Measurements from ENCODE around the gene RBBP4. TPM values are rescaled to one million over a fixed set of nuclear protein-coding genes. Genes with fewer than 3 reads are reported as not detected.
A peak's percentile ranks its signal among the peaks of the same experiment; 100 is the strongest.

The RBBP4 gene
- total and polyA plus RNA-seq, 7 donors, result 54.1 to 118 (median 91.8) TPM

DNA sequence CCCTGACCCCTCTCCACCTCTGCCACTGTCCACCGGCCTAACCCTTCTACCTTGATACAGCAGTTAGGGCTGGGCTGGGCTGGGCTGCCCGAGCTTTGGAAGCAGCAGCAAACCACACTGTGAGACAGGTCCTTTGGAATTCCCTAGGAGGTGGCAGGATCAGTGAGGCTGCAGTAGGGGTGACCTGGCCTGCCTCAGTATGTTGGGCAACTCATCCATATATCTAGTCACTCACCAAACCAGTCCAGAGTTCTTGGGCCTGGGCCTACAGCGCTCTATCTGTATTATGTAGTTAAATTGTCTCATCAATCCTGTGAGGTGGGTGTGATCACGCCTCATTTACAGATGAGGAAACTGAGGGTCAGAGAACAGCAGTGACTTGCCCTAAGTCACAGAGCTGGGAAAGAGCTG is 64.9 kb downstream of the RBBP4 start:
- H3K36me3 ChIP-seq, result no peaks in the 10 kb centered on the region
- H3K4me1 ChIP-seq, result peaks cover 0 to 7% (median 0%) of the 10 kb centered on the region in 4 donors
- H3K27ac ChIP-seq, result no peak overlapping the region
- no peak overlapping the region for H3K4me3 ChIP-seq
- TF ChIP-seq, protein P1, sequence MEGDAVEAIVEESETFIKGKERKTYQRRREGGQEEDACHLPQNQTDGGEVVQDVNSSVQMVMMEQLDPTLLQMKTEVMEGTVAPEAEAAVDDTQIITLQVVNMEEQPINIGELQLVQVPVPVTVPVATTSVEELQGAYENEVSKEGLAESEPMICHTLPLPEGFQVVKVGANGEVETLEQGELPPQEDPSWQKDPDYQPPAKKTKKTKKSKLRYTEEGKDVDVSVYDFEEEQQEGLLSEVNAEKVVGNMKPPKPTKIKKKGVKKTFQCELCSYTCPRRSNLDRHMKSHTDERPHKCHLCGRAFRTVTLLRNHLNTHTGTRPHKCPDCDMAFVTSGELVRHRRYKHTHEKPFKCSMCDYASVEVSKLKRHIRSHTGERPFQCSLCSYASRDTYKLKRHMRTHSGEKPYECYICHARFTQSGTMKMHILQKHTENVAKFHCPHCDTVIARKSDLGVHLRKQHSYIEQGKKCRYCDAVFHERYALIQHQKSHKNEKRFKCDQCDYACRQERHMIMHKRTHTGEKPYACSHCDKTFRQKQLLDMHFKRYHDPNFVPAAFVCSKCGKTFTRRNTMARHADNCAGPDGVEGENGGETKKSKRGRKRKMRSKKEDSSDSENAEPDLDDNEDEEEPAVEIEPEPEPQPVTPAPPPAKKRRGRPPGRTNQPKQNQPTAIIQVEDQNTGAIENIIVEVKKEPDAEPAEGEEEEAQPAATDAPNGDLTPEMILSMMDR (IDR thresholded peaks at IDR 0.05), result no peak
- TF ChIP-seq EP300 (IDR thresholded peaks at IDR 0.05) (no peak), POLR2A (IDR thresholded peaks at IDR 0.05) (no peak)
- intact Hi-C loops (cut with DNase I), result no loop called here
- no peaks in the 10 kb centered on the region for H3K27me3 ChIP-seq
- no peak for DNase-seq
- WGBS, 2 donors, result 48 to 81% methylated on average over 4 of the region's 4 CpGs
- no peaks in the 10 kb centered on the region for H3K9me3 ChIP-seq

DNA sequence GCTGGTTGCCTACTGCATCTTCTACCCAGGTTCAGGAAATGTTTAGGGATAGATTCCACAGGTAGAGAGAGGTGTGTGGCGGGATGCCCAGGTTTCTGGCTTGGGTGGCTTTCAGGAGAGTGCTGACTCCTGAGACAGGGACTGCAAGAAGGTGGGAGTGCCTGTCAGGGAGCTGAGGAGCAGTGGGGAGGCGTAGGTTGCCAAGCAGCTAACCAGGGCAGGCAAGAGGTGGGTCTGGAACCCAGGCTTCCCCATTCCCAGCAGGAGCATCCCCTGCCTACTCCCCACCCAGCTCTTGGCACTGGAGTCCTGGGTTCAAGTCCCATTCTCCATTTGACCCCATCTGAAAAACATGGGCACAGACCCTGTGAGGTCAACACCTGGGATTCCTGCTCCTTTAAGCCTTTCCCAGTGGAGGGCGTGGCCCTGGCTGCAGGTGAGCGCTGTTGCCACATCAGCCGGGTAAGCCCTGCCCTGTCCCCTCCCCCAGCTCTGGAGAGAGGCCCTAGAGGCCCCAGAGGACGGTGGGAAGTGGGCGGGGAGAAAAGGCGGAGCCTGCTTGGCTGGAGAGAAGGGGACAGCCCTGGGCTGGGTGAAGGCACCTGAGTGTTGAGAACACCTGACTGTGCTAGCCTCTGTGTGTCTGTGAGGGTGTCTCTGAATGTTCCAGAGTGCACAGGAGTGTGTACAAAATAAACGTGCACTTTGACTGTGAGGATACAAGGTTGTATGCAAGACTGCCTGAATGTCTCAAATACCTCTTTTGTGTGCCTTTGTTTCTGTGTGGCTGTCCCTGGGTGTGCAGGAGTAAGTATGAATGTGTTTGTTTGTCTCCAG is 65.5 kb downstream of the RBBP4 start:
- no peaks in the 10 kb centered on the region for H3K27me3 ChIP-seq
- 17 to 27% methylated on average over 9 of the region's 9 CpGs for WGBS, 2 donors
- H3K4me3 ChIP-seq, result no peak overlapping the region
- no peak overlapping the region for H3K27ac ChIP-seq
- H3K36me3 ChIP-seq, result no peaks in the 10 kb centered on the region
- no peak for TF ChIP-seq POLR2AphosphoS5 (IDR thresholded peaks at IDR 0.05)
- TF ChIP-seq, protein P1 (IDR thresholded peaks at IDR 0.05), result no peak
- TF ChIP-seq POLR2A (IDR thresholded peaks at IDR 0.05), result peak in 1 of 2 donors; percentile 39
- TF ChIP-seq EP300 (IDR thresholded peaks at IDR 0.05), result no peak
- intact Hi-C loops (cut with DNase I), result no loop called here
- peaks cover 0 to 7% (median 0%) of the 10 kb centered on the region in 4 donors for H3K4me1 ChIP-seq
- DNase-seq, result no peak
- H3K9me3 ChIP-seq, result no peaks in the 10 kb centered on the region

DNA sequence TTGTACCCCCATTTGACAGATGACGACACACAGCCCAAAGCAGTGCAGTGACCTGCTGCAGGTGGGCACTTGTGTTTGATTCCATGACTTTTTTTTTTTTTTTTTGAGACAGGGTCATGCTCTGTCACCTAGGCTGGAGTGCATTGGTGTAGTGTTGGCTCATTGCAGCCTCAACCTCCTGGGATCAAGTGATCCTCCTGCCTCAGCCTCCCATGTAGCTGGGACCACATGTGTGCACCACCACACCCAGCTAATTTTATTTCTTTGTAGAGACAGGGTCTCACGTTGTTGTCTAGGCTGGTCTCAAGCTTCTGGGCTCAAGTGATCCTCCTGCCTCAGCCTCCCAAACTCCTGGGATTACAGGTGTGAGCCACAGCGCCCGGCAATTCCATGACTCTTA is 66.5 kb downstream of the RBBP4 start:
- Histone ChIP-seq H3K36me3 (no peaks in the 10 kb centered on the region), H3K27ac (no peak overlapping the region), H3K9me3 (no peaks in the 10 kb centered on the region), H3K27me3 (no peaks in the 10 kb centered on the region), H3K4me3 (no peak overlapping the region), H3K4me1 (no peaks in the 10 kb centered on the region)
- no peak for TF ChIP-seq EP300 (IDR thresholded peaks at IDR 0.05)
- TF ChIP-seq, protein P1 (IDR thresholded peaks at IDR 0.05), result no peak
- TF ChIP-seq POLR2A (IDR thresholded peaks at IDR 0.05), result no peak
- TF ChIP-seq POLR2AphosphoS5 (IDR thresholded peaks at IDR 0.05), result no peak
- intact Hi-C loops (cut with DNase I), result no loop called here
- no peak for DNase-seq
- 89 to 95% methylated on average over 4 of the region's 4 CpGs for WGBS, 2 donors

DNA sequence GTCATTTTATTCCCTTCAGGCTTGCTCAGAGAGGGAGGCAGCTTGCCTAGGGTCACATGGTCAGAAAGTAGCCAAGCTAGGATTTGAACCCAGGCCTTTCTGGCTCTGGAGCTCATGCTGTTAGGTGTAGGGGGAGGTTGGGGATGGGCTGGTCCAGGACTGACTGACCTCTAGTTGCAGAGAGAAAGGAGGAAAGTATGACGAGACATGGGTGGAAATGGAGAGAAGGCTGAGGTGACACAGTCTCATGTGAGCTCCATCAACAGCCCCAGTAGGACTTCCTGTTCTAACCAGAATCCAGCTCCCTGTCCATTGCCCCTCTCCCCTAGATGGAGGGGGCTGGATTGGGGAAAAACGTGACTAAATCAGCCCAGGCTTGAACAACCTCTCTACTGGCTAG is 67.0 kb downstream of the RBBP4 start:
- TF ChIP-seq POLR2A (IDR thresholded peaks at IDR 0.05), result no peak
- no peak for TF ChIP-seq EP300 (IDR thresholded peaks at IDR 0.05)
- TF ChIP-seq POLR2AphosphoS5 (IDR thresholded peaks at IDR 0.05), result no peak
- TF ChIP-seq, protein P1 (IDR thresholded peaks at IDR 0.05), result no peak
- H3K27me3 ChIP-seq, result no peaks in the 10 kb centered on the region
- no peak overlapping the region for H3K27ac ChIP-seq
- DNase-seq, result no peak
- no peaks in the 10 kb centered on the region for H3K9me3 ChIP-seq
- WGBS, 2 donors, result 82 to 85% methylated on average over 2 of the region's 2 CpGs
- H3K36me3 ChIP-seq, result no peaks in the 10 kb centered on the region
- no peak overlapping the region for H3K4me3 ChIP-seq
- H3K4me1 ChIP-seq, result no peaks in the 10 kb centered on the region
- intact Hi-C loops (cut with DNase I), result no loop called here
